ENCODE results near the gene CLEC1A. TPM values are rescaled to one million over a fixed set of nuclear protein-coding genes. Genes with fewer than 3 reads are reported as not detected.

The CLEC1A gene
- total RNA-seq, 2 experiments from 2014 or later: not detected

DNA sequence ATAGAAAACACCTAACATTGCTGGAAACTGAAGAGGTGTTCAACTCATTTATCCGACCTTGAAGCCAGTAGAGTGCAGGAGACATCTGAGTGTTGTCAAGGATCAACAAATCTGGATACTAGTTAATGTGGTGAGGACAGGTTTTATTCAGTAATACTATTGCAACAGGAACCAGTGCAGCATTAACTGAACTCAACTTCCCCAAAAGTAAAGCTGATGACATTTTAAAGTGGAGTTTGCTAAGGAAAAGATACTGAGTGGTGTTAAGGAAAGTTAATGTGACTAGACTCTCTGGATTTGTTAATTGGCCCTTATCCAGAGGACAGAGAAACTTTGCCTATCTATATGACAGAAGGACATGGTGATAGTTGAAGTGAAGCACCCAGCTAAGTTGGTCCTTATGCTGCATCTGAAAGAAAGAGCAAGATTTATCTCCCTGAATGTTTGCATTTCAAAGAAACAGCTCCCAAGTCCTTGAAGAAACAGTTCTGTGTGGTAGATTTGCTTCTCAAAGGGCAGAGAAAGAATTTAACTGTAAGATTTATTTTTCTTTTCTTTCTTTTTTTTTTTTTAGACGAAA lies 32.4 kb upstream of the CLEC1A start:
- Histone ChIP-seq H3K79me2 (ENCODE audit: insufficient read depth, low read depth, low read length) (no peaks in the 10 kb centered on the region), H3K36me3 (ENCODE audit: insufficient read depth, low read length) (no peaks in the 10 kb centered on the region), H3K9me3 (ENCODE audit: low read length) (no peaks in the 10 kb centered on the region), H2AFZ (ENCODE audit: low read length) (no peak overlapping the region), H3K4me2 (ENCODE audit: low read length) (no peak overlapping the region), H3K4me3 (ENCODE audit: low read depth, low read length, poor library complexity, severe bottlenecking) (no peak overlapping the region), H4K20me1 (ENCODE audit: insufficient read depth, low read length) (no peaks in the 10 kb centered on the region), H3K27ac (ENCODE audit: low read depth, low read length, poor library complexity, severe bottlenecking) (no peak overlapping the region), H3K9me2 (ENCODE audit: insufficient read depth, low read length) (no peaks in the 10 kb centered on the region), H3K4me1 (ENCODE audit: insufficient read depth, low read length, poor library complexity, severe bottlenecking) (peaks cover 16% of the 10 kb centered on the region)
- intact Hi-C loops (cut with micrococcal nuclease; ENCODE audit: unreplicated experiment): no loop called here
- no peak for TF ChIP-seq EZH2phosphoT487 (IDR thresholded peaks at IDR 0.05; ENCODE audit: borderline replicate concordance, low read depth, low read length)
- TF ChIP-seq, protein P1, sequence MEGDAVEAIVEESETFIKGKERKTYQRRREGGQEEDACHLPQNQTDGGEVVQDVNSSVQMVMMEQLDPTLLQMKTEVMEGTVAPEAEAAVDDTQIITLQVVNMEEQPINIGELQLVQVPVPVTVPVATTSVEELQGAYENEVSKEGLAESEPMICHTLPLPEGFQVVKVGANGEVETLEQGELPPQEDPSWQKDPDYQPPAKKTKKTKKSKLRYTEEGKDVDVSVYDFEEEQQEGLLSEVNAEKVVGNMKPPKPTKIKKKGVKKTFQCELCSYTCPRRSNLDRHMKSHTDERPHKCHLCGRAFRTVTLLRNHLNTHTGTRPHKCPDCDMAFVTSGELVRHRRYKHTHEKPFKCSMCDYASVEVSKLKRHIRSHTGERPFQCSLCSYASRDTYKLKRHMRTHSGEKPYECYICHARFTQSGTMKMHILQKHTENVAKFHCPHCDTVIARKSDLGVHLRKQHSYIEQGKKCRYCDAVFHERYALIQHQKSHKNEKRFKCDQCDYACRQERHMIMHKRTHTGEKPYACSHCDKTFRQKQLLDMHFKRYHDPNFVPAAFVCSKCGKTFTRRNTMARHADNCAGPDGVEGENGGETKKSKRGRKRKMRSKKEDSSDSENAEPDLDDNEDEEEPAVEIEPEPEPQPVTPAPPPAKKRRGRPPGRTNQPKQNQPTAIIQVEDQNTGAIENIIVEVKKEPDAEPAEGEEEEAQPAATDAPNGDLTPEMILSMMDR (conservative IDR thresholded peaks at IDR 0.05; ENCODE audit: low read length): no peak
- ChIA-PET POLR2A (no interaction called here), CTCF (ENCODE audit: unreplicated experiment) (no interaction called here)
- BruUV-seq (replicated peaks): no TSS peak
- DNase-seq (ENCODE audit: low spot score): no peak

DNA sequence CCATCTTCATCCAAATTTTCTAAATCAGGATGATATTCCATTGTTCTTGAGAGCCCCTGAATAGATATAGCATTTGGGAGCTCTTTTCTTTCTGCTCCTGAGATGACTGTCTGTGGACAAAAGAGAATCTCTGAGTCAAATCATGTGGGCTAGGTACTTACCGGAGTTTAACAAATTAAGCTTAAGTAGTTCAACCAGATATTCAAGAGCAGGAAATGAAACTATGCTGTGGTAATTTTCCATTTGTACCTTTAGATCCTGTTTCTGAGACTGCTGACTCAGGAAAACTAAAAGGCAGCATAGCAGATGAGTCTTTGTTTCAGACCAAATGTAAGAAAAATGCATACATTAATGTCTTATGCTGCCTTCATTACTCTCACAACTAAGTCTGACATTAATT lies 31.3 kb upstream of the CLEC1A start, which contains the start of gene CLEC7A:
CLEC7A (minus strand) TSS at position 158 of the 400 bp plus-strand sequence; CDS start at position 41, 117 bp downstream.
- ChIA-PET CTCF (ENCODE audit: unreplicated experiment) (no interaction called here), POLR2A (interaction anchor here (0.6 to 1.0 kb wide), 4 partner anchors 11 to 696 kb away, joined by 3 to 5 read pairs (median 4); partner anchors contain the start of gene TAS2R10)
- H2AFZ ChIP-seq (ENCODE audit: low read length): no peak within 1 kb of the TSS
- H3K9me2 ChIP-seq (ENCODE audit: insufficient read depth, low read length): no peaks in the 10 kb centered on the region
- BruUV-seq (replicated peaks): no TSS peak
- H3K79me2 ChIP-seq (ENCODE audit: insufficient read depth, low read depth, low read length): no peaks in the 10 kb centered on the region
- H3K4me2 ChIP-seq (ENCODE audit: low read length): peak within 1 kb of the TSS; percentile 42
- intact Hi-C loops (cut with micrococcal nuclease; ENCODE audit: unreplicated experiment): no loop called here
- no peaks in the 10 kb centered on the region for H3K9me3 ChIP-seq (ENCODE audit: low read length)
- H4K20me1 ChIP-seq (ENCODE audit: insufficient read depth, low read length): no peaks in the 10 kb centered on the region
- TF ChIP-seq, protein P1 (conservative IDR thresholded peaks at IDR 0.05; ENCODE audit: low read length): no peak
- TF ChIP-seq EZH2phosphoT487 (IDR thresholded peaks at IDR 0.05; ENCODE audit: borderline replicate concordance, low read depth, low read length): no peak
- H3K27ac ChIP-seq (ENCODE audit: low read depth, low read length, poor library complexity, severe bottlenecking): no peak within 1 kb of the TSS
- no peak within 1 kb of the TSS for H3K4me3 ChIP-seq (ENCODE audit: low read depth, low read length, poor library complexity, severe bottlenecking)
- H3K36me3 ChIP-seq (ENCODE audit: insufficient read depth, low read length): no peaks in the 10 kb centered on the region
- peak; percentile 43 for DNase-seq (ENCODE audit: low spot score)
- peaks cover 16% of the 10 kb centered on the region for H3K4me1 ChIP-seq (ENCODE audit: insufficient read depth, low read length, poor library complexity, severe bottlenecking)

DNA sequence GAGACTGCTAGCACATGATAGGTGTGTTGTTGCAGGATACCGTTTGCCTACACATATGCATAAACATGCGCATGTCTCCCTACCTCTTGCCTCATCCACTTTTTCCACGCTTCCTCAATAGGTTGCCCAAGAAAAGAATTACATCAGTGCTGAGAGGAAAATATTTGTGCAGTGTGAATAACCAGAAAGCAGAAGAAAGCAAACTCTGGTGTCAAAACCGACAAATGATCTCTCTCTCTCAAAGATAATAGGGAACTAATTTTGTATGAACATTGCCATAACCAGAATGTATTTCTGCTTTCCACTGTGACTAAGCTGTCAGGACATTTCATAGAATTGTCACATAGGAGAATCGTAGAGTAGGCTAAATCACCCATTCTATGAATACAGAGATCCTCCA lies 29.9 kb upstream of the CLEC1A start:
- no peak for DNase-seq (ENCODE audit: low spot score)
- TF ChIP-seq EZH2phosphoT487 (IDR thresholded peaks at IDR 0.05; ENCODE audit: borderline replicate concordance, low read depth, low read length): no peak
- TF ChIP-seq, protein P1 (conservative IDR thresholded peaks at IDR 0.05; ENCODE audit: low read length): no peak
- H3K4me1 ChIP-seq (ENCODE audit: insufficient read depth, low read length, poor library complexity, severe bottlenecking): peaks cover 16% of the 10 kb centered on the region
- H3K4me3 ChIP-seq (ENCODE audit: low read depth, low read length, poor library complexity, severe bottlenecking): no peak overlapping the region
- no peaks in the 10 kb centered on the region for H3K79me2 ChIP-seq (ENCODE audit: insufficient read depth, low read depth, low read length)
- no TSS peak for BruUV-seq (replicated peaks)
- POLR2A ChIA-PET: interaction anchor here (1.2 kb wide), 1 partner anchor 44 kb away, joined by 3 read pairs; no protein-coding TSS in a partner anchor
- no peak overlapping the region for H2AFZ ChIP-seq (ENCODE audit: low read length)
- CTCF ChIA-PET (ENCODE audit: unreplicated experiment): no interaction called here
- no peak overlapping the region for H3K27ac ChIP-seq (ENCODE audit: low read depth, low read length, poor library complexity, severe bottlenecking)
- no peaks in the 10 kb centered on the region for H3K9me3 ChIP-seq (ENCODE audit: low read length)
- no peak overlapping the region for H3K4me2 ChIP-seq (ENCODE audit: low read length)
- no peaks in the 10 kb centered on the region for H3K9me2 ChIP-seq (ENCODE audit: insufficient read depth, low read length)
- intact Hi-C loops (cut with micrococcal nuclease; ENCODE audit: unreplicated experiment): no loop called here
- H4K20me1 ChIP-seq (ENCODE audit: insufficient read depth, low read length): no peaks in the 10 kb centered on the region
- H3K36me3 ChIP-seq (ENCODE audit: insufficient read depth, low read length): no peaks in the 10 kb centered on the region
